GM18511 (cell line): ENCODE results near the gene SPHK1.

Experiments
- ATAC-seq: cut with Tn5 transposase; IDR thresholded peaks from one replicate; pipeline ENCODE4 v1.9.1; 2021; ENCODE audit warnings: mild to moderate bottlenecking, moderate library complexity; ENCODE audit not compliant: unreplicated experiment

The SPHK1 gene

GRCh38 chr17:76405607-76405966, 21.2 kb downstream of the SPHK1 start:
- ATAC-seq, result no peak

- ATAC-seq, result no peak
These were observed 21.7 kb downstream of the SPHK1 start for GRCh38 chr17:76405967-76406647.

- ATAC-seq, result no peak
These were observed 23.1 kb downstream of the SPHK1 start for GRCh38 chr17:76407509-76407908.

GRCh38 chr17:76408037-76408849, 23.8 kb downstream of the SPHK1 start:
- ATAC-seq, result no peak

GRCh38 chr17:76410328-76410965, 26.0 kb downstream of the SPHK1 start:
- no peak for ATAC-seq

- no peak for ATAC-seq
These were observed 26.8 kb downstream of the SPHK1 start for GRCh38 chr17:76411247-76411646.

GRCh38 chr17:76414334-76415295, 30.2 kb downstream of the SPHK1 start:
- ATAC-seq, result no peak

GRCh38 chr17:76415786-76416185, 31.4 kb downstream of the SPHK1 start:
- no peak for ATAC-seq

GRCh38 chr17:76416457-76416856, 32.0 kb downstream of the SPHK1 start:
- no peak for ATAC-seq

GRCh38 chr17:76416899-76417298, 32.5 kb downstream of the SPHK1 start:
- no peak for ATAC-seq

- ATAC-seq, result no peak
These were observed 33.2 kb downstream of the SPHK1 start for GRCh38 chr17:76417499-76418143.

GRCh38 chr17:76419576-76420260, 35.3 kb downstream of the SPHK1 start:
- no peak for ATAC-seq

- ATAC-seq, result no peak
These were observed 36.1 kb downstream of the SPHK1 start for GRCh38 chr17:76420356-76421043.

- ATAC-seq, result no peak
These were observed 36.6 kb downstream of the SPHK1 start for GRCh38 chr17:76421044-76421407.

- ATAC-seq, result no peak
These were observed 38.0 kb downstream of the SPHK1 start for GRCh38 chr17:76422406-76422805.

GRCh38 chr17:76422860-76423259, 38.5 kb downstream of the SPHK1 start:
- ATAC-seq, result no peak

- ATAC-seq, result no peak
These were observed 42.4 kb downstream of the SPHK1 start for GRCh38 chr17:76426853-76427252.

- no peak for ATAC-seq
These were observed 43.3 kb downstream of the SPHK1 start for GRCh38 chr17:76427501-76428231.

GRCh38 chr17:76428511-76428910, 44.1 kb downstream of the SPHK1 start:
- no peak for ATAC-seq
